ACHN (cell line): Measurements from ENCODE around the gene AMPH.

ENCODE experiments used
- DNase-seq: peaks from one replicate; pipeline ENCODE4 v3.0.0-alpha.2; 2015
- in situ Hi-C: cut with HindIII; loops from 2 replicates; pipeline ENCODE4 v1.10.0; 2017; ENCODE audit warnings: low sequenced_read_pairs, low pct_ligation_motif_present, low pct_unique_long_range_greater_than_20kb

The AMPH gene

DNA sequence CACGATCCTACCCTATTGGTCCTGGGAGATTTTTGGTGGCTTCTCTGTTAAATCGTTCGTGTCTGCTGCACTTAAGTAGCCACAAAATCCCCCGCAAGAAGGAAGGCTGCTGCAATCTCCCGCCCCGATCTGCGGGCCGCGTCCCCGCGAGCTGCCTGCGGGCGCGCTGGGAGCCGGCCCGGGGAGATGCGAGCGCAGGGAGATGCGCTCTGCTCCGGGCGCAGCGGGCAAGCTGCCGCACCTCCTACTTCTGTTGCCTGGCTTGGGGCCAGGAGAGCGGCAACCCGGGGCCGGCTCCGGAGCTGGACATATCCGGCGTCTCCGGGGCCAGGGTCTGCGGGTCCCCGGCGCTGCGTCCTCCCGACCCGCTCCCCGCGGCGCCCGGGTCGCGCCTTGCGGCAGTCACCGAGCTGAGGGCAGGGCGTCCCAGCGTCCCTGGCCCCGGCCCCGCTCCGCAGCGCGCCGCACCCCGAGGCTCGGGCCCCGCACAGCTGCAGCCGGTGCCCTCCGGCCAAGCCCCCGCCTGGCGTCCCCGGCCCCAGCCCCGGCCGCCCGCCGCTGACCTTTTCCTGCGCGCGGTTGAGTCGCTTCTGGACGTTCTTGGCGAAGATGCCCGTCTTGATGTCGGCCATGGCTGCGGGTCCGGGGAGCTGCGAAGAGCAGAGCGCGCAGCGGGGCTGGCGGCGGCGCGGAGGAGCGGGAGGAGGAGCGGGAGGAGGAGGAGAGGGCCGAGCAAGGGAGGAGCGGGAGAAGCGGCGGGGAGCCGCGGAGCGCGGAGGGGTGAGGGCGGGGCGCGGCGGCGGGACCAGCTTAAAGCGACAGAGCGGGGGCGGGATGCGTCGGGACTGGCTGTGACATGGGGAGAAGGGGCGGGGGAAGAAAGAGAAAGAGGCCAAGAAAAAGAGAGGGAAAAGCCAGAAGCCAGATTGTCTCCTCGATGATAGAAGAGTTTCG lies at the start of gene AMPH:
TSS of gene AMPH (minus strand) at position 654 of the 954 bp plus-strand sequence. CDS start at position 632, 22 bp downstream.
- in situ Hi-C loops, result no loop called here
- DNase-seq, result peak; percentile 19

DNA sequence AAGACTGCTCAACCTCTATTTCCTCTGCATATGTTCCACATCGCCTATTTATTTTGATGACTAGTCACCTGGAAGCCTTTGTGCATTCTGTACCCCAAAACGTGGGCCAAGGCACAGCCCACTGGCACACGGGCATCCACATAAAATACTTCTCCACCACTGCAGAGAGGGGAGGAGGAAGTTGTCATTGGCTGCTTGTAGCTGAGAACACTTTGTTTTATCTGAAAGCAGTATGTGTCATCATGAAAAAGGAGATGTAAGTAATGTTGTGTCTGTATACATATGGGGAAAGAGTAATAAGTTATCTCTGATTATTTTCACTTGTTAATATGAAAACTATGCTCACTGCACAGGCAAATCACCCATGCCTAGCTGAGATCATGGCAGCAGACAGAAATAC lies 48.2 kb upstream of the AMPH start:
- in situ Hi-C loops, result no loop called here
- DNase-seq, result no peak

DNA sequence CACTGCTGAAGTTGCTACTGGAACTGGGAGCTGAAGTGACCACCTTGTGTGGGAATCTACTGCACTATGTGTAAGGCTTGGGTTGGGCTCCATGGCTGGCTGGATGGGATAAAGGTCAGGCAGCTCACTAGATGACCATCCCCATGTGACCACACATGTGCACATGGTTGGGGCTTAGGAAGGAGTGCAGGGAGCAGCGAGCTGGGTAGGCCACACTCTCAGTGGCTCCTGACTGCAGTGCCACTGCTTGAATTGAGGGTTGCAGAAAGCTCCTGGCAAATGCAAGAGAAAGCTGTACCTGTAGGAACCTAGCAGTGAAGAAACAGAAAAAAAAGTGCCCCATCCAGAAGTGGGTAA lies 47.5 kb upstream of the AMPH start:
- in situ Hi-C loops, result no loop called here
- DNase-seq, result no peak

DNA sequence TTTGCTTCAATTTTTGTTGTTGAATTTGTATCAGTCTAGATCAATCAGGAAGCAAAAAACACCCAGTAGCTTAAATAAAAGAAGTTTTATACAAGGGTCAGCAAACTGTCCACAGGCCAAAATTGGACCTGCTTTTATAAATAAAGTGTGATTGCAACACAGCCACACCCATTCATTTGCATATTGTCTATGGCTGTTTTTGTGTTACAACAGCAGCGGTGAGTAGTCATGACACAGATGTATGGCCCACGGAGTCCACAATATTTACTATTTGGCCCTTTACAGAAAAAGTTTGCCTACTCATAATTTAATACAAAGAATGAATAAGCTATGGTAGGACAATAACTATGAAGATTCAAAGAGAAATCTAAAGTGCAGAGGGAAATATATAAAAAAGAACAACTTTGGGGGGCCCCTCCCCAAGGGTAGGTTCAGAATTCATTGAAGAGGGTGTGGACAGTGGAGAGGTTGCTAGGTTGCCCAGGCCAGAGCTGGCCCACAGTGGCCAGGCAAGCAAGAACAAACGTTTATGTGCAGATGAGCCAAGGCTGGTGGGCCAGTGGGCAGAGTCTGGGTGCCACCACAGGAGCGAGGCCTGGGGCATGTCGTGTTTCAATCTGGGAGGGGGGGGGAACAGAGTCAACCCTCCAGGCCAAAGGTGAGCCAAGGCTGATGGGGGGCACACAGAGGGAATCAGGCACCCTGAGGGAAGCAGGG lies 47.0 kb upstream of the AMPH start:
- in situ Hi-C loops, result no loop called here

DNA sequence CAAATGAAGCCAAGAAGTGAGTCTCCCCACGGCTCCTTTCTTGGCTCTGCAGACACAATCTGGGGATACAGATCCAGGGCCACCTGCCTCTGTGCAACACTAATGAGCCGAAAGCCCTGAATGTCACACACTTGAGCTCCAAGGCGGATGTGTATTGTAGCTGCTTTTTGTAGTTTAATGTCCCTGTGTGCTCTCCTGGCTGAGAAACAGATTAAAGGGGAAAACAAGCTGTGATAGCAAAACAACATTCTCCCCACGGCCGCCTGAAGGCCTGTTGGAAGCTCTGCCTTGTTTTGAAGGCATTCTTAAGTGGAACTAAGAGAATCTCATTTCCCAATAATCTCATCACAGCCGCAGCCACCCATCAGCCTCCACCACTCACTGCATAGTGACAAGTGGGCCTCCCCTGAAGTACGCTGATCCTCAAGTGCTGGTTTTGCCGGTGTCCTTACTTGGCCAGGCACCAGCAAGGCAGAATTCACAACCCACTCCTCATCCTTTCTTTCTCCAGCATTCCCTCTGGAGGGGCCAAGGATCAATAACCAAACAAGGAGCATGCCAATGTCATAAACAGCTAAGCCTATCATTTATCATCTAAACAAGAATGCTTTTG lies 44.4 kb upstream of the AMPH start:
- DNase-seq, result no peak
- in situ Hi-C loops, result no loop called here

More for the DNA sequence above, 47.0 kb upstream of the AMPH start:
- no peak for DNase-seq

DNA sequence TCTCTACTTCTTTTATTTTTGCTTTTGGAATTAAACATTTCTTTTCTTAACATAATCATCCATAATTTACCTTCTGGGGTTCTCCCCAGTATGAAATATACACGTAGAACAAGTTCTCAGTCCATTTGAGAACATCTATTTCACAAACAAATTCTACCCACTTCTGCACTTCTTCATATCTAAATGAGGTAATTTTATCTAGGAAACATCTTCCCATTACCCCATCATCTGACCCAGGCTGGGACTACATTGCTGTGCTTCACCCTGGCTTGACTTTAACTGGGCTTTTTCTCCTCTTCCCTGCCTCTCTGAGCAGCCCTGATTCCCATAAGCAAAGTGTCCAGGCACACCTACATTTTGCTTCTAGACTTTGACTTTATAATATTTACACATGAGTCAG lies 43.3 kb upstream of the AMPH start:
- in situ Hi-C loops, result no loop called here
- no peak for DNase-seq

DNA sequence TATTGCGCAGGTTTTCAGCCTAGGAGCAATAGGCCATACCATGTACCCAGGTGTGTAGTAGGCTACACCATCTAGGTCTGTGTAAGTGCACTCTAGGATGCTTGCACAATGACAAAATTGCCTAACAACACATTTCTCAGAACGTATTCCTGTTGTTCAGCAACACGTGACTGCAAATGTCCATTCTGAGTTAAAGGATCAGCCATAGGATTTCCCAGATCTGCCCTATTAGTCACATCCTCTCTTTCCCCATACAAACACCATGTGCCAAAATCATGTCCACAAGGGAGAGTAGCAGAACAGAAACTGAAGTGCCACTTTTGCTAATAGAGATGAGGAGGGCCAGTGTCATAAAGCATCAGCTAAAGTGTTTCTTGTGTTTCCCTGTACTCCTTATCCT lies 42.6 kb upstream of the AMPH start:
- in situ Hi-C loops, result no loop called here
- no peak for DNase-seq

DNA sequence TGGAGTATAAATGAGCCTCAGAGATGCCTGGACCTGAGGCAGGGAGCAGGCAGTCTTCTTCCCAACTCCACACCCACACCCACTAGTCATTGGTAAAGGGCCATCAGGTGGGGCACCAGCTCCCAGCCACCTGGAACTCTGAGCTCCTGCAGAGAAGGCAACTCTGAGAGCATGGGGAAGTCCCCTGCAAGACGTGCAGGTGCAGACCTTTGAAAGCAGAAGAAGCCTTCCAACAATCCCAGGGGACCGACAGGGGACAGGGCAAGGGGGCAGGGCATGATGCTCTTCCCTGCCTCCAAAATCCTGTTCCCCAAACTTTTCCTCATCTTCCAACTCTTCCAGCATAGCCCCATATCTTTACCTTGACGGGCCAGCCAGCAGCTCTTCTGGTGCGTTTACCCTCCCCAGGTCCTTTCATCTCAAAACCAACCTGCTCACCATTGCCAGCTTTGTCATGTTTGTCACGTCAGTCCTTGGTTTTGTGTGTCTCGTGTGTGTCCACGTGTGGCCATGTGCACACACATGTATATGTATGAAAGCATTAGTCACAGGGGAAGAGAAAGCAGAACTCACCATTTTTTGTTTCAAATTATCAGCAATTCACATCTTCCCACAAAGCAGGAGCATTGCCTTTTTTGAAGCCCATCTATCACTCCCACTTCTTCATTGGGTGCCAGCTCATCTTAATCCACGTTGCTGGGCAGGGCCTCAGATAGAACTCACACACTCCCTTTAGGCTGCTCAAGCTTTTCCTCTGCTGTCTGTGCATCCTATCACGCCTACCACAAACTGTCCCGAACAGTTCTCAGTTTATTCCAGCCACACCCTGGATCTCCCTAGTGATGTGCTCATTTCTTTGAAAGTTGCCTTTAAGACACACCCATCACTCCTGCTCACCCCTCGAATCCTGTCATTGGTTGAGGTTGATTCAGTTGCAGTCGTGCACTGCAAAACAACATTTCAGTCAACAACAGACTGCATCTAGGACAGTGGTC lies 41.0 kb upstream of the AMPH start:
- in situ Hi-C loops, result no loop called here
- no peak for DNase-seq

DNA sequence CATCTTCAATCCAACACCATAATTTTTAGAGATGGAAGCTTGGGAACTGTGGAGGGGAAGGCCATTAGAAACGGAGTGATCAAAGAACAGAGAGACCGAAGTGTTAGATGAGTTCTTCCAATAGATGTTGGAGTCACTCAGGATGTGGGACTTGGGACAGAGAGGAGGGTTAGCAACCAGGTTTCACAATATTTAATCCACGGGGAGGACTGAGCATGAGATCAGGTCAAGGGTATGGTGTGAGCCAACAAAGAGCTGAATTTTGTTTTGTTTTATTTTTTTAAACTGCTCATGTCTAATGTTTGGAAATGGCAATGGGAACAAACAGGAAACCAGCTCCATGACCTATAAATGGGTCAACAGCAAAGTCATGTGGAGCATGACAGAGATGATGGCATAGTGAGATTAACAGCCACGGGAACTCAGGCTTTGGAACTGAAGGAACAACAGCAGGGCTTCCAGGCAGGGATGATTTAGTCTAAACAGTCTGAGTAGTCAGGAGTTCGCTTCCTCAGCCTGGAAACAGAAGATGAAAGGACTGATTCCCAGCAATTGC lies 38.9 kb upstream of the AMPH start:
- DNase-seq, result no peak
- in situ Hi-C loops, result no loop called here

DNA sequence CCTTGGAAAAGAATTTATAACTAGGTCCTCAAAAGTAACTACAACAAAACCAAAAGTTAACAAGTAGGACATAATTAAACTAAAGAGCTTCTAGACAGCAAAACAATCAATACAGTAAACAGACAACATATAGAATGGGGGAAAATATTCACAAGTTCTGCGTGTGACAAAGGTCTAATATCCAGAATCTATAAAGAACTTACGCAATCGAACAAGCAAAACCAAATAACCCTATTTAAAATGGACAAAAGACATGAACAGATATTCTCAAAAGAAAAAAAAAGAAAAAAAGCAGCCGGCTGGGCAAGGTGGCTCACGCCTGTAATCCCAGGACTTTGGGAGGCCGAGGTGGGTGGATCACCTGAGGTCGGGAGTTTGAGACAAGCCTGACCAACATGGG lies 33.8 kb upstream of the AMPH start:
- in situ Hi-C loops, result no loop called here
- DNase-seq, result no peak

DNA sequence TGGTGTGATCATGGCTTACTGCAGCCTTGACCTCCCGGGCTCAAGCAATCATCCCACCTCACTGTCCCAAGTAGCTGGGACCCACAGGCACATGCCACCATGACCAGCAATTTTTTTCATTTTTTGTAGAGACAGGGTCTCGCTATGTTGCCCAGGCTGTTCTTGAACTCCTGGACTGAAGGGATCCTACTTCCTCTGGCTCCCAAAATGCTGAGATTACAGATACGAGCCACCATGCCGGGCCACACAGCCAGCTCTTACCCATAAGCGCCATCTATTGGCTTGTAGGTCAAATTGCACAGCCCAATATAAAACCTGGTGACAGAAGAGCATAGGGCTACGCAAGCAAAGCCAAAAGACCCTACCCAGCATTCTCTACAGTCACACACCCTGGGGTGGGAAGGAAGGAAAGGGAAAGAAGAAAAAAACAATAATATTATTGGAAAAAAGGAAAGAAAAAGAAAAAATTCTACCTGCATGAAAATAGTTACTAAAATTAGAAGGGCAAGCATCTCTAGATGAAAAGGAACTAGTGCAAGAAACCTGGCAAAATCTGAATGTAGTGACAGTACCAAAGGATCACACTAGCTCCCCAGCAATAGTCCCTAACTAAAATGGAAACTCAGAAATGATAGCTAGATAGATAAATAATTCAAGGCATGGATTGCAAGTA lies 29.4 kb upstream of the AMPH start:
- peak; percentile 70 for DNase-seq
- in situ Hi-C loops, result no loop called here

DNA sequence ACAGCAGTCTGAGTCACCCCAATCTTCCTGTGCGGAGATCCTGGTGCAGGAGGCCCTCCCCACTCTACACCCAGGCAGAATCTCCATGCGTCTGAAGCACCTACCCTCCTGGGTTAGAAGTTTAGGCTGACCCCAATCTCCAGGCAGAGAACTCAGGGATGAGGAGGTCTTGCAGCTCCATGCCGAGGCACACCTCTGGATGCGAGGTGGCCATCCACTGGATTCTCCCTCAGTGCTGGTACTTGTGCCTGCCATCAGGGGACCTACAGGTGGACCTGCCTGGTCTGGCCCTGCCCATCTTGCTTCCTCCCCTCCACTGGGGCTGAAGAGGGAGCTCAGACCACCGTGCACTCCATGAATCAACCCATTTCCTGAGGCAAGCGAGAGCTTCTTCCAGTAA lies 28.8 kb upstream of the AMPH start:
- in situ Hi-C loops, result no loop called here
- DNase-seq, result no peak

DNA sequence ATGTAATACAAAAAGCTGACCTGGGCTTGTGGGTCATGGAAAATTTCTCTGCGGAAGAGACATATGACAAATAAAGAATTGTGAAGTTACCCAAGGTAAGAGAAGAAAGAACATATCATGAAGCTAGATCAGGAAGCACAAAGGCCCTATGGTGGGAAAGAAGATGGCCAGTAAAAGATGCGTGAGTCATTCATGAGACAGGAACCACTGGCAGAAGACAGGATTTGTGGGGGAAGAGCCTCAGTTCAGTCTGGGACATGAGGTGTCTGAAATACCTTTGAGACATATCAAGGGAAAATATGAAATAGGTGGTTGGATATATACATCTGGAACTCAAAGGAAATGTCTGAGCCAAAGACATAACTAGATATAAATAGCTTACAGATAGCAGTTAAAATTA lies 27.7 kb upstream of the AMPH start:
- DNase-seq, result no peak
- in situ Hi-C loops, result no loop called here

DNA sequence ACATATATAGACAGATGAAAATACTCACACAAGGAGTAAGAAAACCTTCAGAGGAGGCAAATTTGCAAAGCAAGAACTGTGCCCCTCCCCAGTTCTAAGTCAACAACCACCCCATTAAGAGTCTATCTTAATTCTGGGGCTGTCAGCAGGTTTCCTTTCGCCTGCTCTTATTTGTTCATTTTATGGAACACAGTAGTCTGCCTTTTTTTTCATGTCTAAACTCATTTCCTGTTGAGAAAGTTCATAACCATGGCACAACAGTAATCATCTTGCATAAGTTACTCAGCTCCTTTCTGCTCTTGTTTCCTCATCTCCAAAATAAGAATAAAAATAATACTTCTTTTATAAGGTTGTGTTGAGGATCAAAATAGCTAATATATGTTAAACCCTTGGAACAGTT lies 25.8 kb upstream of the AMPH start:
- in situ Hi-C loops, result no loop called here
- DNase-seq, result no peak

DNA sequence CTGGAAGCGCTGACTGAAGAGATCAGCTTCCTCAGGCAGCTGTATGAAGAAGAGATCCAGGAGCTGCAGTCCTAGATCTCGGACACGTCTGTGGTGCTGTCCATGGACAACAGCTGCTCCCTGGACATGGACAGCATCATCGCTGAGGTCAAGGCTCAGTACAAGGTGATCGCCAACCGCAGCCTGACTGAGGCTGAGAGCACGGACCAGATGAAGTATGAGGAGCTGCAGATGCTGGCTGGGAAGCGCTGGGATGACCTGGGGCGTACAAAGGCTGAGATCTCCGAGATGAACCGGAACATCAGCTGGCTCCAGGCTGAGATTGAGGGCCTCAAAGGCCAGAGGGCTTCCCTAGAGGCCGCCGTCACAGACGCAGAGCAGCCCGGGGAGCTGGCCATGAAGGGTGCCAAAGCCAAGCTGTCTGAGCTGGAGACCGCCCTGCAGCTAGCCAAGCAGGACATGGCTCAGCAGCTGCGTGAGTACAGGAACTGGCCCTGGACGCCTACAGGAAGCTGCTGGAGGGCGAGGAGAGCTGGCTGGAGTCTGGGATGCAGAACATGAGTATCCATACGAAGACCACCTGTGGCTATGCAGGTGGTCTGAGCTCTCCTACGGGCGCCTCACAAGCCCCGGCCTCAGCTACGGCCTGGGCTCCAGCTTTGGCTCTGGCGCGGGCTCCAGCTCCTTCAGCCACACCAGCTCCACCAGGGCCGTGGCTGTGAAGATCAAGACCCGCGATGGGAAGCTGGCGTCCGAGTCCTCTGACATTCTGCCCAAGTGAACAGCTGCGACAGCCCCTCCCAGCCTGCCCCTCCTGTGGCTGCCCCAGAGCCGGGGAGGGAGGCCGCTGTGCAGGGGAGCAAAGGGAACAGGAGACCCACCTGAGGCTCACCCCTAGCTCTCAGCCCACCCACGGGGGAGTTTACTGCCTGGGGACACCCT lies 24.9 kb upstream of the AMPH start:
- in situ Hi-C loops, result no loop called here
- no peak for DNase-seq

DNA sequence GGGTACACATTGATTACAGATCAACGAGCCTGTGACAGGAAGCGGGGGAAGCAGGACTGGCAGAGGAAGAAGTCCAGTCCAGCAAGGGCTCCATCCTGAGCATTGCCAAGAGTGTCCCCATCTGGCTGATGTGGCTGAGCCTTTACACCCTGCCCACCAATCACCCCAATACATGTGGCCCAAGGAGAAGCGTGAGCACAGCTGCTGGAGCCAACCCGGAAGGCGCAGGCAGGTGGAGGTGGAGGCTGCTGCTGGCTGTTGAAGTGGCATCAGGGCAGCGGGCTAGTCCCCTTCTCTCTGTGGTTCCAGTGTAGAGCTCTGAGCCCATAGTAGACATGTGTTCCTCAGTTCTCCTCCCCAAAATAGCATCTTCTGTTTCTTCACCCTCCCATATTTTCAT lies 6.8 kb upstream of the AMPH start:
- no peak for DNase-seq
- in situ Hi-C loops, result no loop called here

DNA sequence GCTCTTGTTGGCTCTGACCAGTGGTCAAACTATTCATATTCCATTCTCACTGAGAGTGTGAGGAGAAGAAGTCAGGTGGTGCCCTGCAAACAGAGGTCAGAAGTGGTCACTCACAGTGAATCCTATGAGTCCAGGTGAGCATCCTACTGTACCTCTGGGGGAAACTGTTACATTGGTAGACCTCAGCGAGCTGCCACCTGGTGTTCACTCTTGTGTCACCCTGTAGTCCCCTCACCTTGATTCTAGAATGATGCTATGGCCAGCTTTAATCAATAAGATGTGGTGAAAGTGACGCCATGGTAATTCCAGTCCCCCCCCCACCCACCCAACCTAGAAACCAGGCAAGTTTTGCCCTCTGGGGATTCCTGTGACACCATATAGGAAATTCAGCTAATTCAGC lies 1.2 kb upstream of the AMPH start:
- DNase-seq, result no peak
- in situ Hi-C loops, result no loop called here
